Dermis microvascular lymphatic vessel endothelial cell (primary cell): Measurements from ENCODE around the gene GALNT9. TPM values are rescaled to one million over a fixed set of nuclear protein-coding genes. Genes with fewer than 3 reads are reported as not detected.

Experiments used
- DNase-seq, 2 donors: peaks; one replicate each; pipeline versions ENCODE4 v3.0.0 to v3.0.0-alpha.2; 2010; ENCODE audit warnings: low read depth in 2 of 2
- total RNA-seq: library from RNA; depleted of rRNA; stranded (reverse); fragments of >200 nt; gene quantifications from 2 replicates; pipeline ENCODE4 v1.2.1, GENCODE V29; 2014

The GALNT9 gene
- total RNA-seq, 1 donor from 2014 or later, result under 0.01 TPM

- DNase-seq, result no peak
Measured at GRCh38 chr12:132186857-132187620, 142.3 kb downstream of the GALNT9 start.

DNA sequence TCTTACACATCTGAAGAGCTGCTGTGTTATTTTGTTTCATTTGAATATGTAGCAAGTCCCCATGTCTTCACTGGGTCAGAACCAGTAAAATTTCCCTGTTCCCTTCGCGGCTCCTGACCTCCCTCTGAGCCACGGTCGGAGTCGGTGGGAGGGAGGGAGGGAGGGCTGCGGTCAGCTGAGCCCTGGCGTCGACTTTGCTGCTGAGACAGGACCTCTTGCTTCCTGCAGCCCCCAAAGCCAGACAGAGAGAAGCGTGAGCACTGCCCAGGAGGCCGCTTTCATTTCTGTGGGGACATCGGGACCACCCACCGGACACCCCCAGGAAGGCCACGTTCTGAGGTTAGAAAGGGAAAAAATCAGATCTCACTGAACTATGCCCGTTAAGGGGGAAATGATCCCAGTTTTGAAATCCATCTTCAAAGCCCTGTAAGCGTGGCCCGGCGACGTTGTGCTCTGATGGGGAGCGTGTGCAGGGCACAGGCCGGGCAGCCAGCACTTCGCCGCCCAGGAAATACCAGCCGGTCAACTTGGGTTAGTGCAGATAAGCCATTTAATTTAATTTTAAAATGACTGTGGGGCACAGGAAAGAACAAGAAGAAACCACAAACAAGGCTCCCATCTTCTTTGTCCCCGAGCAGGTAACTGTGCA, 143.1 kb downstream of the GALNT9 start:
- DNase-seq, result no peak

DNA sequence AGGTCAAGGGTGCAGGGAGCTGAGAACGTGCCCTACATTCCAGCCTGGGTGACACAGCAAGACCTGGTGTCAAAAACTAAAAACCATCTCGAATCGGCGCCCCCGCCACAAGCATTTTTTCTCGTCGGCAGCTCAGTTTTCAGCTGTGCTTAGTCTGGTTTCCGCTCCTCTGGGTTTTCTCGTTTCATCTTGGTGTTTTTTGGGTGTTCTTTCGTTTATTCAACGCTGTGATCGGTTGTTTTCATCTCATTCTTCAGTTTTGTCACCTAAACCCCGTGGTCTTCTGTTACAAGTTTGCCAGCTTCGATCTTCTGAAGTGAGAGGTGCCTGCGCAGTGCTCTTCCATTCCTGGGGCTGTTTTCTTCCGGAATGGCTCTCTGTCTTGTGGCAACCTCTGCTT, 143.7 kb downstream of the GALNT9 start:
- DNase-seq, result no peak

- no peak for DNase-seq
Measured at GRCh38 chr12:132182711-132183365, 146.6 kb downstream of the GALNT9 start.

DNA sequence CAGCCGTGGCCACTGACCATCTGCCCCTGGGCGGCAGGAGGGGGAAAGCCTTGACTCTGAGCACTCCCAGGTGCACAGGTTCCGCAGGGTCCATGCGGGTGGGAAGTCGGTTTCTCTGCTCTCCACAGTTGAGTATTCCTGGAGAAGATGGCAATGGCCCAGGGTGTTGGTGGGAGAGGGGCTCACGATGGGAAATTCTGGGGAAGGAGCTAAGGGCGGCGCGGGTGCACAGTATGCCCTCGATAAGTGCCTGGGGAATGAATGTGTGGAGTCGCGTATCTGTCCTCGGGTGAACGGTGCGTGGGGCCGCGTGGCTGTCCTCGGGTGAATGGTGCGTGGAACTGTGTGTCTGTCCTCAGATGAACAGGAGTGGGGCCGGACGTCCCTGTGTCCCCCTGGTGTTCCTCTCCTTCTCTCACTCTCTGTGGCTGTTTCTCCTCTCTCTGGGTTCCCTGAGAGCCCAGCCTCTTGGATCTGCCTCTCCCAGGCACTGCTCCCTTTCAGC, 147.1 kb downstream of the GALNT9 start:
- DNase-seq, result no peak

DNA sequence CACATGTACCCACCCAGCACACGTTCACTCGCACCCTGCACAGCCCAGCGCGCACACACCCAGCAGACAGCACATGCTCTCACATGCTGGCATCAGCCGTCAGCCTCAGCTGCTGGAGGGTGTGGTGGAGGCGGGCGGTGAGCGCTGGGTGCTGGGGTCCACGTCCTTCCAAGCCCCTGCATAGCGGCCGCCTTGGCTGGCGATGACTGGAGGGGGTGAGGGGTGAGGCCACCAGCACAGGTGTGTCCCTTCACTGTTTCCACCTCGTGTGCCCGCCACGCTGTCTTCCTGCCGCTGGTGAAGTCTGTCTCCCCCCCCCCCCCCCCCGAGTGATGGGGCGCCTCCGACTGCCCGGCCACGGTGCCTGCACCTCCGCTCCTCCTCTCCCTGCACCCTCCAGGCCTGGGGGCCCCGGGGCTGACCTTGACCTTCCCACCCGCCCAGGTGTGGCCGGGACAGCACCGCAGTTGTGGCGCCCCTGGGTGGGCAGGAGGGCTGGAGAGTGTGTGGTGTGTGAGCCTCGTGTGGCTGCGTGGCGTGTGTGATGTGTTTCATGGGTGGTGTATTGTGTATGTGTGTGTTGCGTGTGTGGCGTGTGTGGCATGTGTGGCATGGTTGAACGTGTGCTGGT, 147.7 kb downstream of the GALNT9 start:
- no peak for DNase-seq

- DNase-seq, result no peak
Measured at GRCh38 chr12:132180648-132181546, 148.5 kb downstream of the GALNT9 start.

- no peak for DNase-seq
Measured at GRCh38 chr12:132179431-132180362, 149.7 kb downstream of the GALNT9 start.

- DNase-seq, result no peak
Measured at GRCh38 chr12:132178801-132179401, 150.5 kb downstream of the GALNT9 start.

DNA sequence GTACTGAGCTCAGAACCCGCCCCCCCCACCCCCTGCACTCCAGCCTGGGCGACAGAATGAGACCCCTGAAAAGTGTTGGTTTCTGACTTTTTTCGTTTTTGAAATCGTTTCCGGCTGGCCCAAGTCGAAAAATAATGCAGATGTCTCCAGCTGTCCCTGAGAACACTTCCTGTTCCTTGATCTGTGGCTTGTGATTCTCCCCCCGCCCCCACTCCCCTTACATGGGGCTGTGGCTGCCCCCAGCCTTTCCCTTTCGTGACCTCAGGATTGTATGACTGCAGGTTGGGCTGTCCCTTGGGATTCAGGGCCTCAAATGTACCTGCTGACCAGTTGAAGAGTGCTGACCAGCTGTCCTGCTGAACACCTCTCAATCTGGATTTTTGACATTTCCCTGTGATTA, 151.1 kb downstream of the GALNT9 start:
- DNase-seq, result no peak

DNA sequence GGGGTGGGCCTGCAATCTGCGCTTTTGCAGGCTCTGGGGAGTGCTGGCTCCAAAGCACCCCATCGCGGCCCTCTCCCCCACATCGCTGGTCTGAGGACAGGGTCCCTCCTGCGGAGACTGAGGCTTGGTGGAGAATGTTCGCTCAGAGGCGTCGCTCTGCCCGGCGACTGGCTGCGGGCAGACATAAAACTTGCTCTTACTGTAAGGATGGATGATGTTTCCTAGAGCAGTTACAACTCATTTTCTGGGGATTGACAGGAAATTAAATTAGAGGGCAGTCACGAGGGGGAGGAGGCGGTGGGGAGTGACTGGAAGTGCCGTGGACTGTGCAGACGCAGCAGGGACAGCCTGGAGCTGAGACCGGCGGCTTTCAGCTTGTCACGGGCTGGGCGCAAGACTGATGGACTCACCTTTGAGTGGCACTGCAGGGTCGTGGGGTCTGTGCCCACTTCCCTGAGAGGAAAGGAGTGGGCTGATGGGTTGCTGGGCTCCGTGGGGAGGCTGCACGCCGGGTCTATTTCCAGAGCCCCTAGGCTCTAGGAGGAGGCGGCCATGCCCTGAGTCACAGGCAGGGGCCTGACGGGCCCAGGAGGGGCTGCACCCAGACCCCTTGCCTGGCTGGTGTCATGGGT, 152.4 kb downstream of the GALNT9 start:
- DNase-seq, result no peak

GRCh38 chr12:132176385-132176919, 152.9 kb downstream of the GALNT9 start:
- no peak for DNase-seq

- DNase-seq, result no peak
Measured at GRCh38 chr12:132175496-132176384, 153.6 kb downstream of the GALNT9 start.

DNA sequence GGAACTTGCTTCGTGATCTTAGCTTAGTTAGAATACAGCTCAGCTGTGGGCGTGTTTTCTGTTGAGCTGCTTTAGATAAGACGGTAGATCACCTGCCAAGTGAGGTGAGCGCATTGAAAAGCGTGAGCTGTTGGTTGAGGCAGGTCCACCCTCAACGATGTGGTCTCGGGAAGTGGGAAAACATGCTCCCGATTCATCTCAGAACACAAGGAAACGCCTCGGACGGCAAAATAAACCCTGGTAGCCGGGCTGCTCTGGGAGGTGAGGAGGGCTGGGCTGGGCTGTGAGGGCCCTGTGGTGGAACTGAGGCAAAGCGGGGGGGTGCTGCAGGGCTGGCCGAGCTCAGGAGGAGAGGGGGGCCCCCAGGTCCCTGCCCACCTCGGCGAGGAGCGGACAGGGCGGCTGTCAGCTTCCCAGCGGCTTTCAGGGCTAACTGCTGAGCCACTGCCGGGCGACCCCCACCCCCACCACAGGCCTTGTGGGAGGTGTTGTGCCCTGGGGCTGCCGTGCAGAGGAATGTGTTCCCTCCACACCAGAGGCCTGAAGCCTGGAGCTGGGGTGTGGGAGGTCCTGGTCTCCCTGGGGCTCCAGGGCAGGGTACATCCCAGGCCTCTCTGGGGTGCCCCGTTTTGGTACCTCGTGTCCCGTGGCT, 154.4 kb downstream of the GALNT9 start:
- DNase-seq, result no peak

- DNase-seq, result no peak
Measured at GRCh38 chr12:132174015-132174838, 155.2 kb downstream of the GALNT9 start.
